LHCN-M2 (cell line): ENCODE measurements around the gene ARAP1. TPM values are rescaled to one million over a fixed set of nuclear protein-coding genes. Genes with fewer than 3 reads are reported as not detected.
A peak's percentile ranks its signal among the peaks of the same experiment; 100 is the strongest.

Experiments used
- DNase-seq: peaks from one replicate; pipeline ENCODE4 v3.0.0-alpha.2; 2012; ENCODE audit warnings: low read depth
- total RNA-seq: library from RNA; depleted of rRNA; stranded (reverse); fragments of >200 nt; gene quantifications from 2 replicates; pipeline ENCODE4 v1.2.3, GENCODE V29; 2014

Gene ARAP1
- total RNA-seq, 1 experiment from 2014 or later, result 51.3 TPM

DNA sequence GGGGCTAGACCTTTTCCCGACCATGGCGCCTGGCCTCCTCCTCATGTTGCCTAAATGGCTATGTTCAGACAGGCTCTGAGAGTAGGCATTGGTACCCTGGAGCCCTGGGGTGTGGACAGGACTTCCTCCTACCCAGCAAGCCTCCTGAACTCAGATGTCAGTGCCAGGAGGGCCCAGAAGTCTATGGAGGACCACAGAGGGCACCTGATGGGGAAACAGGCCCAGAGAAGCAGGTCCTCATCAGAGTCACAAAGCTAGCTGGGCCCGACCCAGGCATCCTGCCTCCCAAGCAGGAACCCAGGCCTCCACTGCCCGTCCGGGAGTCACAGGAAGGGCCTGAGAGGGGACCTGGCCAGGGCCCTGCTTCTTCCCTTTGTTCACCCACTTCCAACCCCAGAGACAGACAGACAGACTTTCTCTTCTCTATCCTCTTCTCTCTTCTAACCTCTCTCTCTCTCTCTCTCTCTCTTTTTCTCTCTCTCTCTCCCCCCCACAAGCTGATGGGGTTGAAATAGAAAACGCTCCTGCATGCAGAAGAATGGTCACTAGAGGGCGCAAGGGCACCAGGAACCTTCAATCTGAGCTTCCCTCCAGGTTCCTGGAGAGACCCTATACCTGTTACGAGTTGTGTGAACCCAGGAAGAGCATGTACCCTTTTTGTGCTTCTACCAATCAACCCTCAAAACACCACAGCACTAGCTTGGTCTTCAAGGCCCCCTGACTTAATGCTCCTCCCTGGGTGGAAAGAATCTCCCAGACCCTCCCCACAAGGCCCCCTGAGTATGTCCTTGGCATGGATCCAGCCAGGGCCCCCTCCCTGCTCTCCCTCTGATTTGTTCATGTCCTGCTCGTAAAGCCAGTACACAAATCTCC, 27.1 kb downstream of the ARAP1 start:
- peak; percentile 75 for DNase-seq

DNA sequence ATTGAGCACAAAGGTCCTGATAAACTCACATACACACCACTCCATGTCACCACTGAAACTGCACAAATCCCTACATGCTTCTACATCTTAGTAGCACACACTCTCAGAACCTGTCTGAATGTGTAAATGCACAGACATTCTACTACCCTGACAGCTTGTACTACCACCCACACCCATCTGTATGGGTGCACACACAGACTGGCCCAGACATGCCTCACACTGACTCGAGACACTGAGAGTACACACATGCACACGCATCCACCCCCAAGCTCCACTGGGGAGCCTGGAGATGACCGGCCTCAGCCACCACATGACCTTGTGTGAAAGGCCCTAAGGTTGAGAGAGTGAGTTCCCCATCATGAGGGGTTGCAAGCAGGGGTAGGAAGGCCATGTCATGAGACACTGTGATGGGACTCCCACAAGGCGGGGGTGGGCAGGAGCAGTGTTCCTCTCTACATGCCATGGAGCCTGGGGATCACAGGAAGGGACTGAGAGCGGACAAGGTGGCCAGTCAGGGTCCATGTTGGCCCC, 28.1 kb downstream of the ARAP1 start:
- DNase-seq, result no peak

- DNase-seq, result peak; percentile 60
These were observed 28.7 kb downstream of the ARAP1 start for GRCh38 chr11:72723508-72723907.

DNA sequence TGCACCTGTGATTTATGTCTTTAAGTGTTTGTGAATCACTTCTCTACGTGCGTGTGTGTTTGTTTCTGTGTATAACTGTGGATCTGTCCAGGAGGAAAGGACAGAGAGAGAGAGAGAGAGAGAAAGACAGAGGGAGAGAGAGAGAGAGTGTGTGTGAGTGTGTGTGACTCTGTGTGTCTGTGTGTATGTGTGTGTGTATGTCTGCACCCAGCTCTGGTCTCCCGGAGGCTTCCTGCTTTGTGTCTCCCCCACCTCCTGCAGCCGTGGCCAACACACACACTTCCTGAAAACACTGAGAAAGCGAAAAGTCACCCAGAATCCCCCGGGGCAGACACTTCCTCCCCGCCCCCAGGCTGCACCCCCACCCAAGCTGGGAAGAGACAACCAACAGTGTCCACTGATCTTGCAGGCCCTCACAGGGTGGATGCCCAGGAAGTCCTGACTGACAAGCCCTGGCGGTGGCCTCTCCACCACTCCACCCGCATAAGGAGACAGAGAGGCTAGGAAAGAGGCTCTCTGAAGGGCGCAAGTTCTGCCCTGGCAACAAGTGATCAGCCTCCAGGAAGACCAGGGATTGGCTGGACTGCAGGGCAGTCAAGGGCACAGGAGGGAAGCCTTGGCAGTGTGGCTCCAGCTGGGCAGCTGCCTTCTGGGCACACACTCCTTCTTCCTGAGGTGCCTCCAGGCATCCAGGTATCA, 30.0 kb downstream of the ARAP1 start:
- DNase-seq, result peak; percentile 85

DNA sequence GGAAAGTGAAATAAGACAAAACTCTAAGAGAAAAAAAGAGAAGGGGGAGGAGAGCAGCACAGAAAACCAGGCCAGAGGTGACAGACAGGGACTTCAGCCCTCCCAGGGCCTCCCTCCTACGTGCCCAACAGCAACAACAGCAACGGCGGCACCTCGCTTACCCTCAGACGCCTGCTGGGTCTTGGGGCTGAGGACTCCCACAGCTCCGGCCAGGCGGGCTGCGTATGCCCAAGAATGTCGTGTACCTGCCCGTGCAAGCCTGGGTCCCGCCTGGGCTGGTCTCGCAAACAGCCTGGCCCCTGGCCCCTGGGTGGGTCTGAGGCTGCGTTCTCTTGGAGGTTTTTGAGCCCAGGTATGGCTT, 30.5 kb downstream of the ARAP1 start:
- DNase-seq, result no peak

DNA sequence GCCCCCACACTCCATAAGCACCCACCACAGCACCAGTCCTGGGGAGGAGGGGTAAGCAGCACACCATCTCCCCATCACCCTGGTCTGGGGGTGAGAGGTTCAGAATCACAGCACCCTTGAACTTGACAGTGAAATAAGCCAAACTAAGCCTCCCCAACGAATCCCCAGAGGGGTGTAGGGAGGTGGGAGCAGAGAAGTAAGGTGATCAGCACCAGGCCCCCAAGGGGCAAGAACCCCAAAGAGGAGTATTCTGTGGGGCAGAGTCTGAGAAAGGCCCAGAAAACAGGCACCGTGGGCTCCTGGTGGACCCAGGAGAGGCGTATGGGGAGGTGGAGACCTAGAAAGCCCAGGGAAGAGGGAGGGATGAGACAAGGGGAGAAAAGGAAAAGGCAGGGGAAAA, 30.9 kb downstream of the ARAP1 start:
- DNase-seq, result no peak

DNA sequence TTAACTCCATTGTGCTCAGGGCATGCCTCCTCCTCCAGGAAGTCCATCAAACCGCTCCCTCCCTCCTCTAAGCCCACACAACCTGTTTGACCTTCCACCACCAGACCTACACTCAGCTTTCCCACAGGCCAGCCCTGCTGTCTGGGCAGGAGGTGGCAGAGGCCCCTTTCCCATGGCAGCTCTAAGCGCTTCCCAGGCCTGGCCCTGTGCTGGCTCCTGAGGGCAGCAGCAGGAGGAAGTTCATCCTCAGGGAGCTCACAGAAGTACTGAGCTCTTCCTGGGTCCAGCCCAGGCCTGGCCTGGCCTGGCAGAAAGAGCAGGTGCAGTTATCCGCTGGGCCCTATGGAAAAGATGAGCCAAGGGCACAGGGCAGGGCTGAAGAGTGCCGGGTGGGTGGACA, 31.4 kb downstream of the ARAP1 start:
- no peak for DNase-seq

DNA sequence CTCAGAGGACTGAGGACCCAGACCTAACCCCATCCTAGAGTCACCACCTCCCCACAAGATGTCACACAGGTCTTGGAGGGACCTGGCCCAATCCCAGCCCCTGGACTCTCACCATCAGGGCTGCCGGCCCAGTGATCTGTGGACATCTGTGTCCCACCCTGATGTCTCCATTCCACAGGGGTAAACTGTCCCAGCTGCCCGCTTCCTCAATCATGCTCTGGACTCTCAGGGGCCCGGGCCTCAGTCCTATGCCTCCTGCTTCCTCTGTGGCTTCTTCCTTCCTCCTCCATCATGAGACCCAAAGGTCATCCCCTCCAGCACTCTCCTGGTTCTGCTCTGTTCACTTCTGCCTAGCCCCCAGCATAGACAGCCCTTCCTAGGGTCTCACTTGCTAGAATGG, 32.2 kb downstream of the ARAP1 start:
- no peak for DNase-seq

DNA sequence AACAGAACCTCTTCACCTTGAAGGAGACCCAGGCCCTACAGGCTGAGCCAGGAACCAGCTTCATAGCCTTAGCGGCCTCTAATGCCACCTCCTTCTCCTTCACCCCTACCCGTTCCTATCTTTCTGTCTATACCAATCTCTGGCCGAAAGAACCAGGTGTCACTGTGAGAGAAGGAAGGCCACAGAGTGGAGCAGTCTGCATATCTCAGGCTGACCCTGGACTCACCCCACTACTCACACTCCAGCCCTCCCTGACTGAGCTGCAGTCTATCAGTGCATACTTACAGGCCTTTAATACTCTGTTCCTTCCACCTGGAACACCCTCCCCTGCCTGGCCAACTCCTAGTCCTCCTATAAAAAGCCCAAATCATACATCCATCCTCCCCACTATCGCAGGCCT, 32.7 kb downstream of the ARAP1 start:
- no peak for DNase-seq

GRCh38 chr11:72719144-72719543, 33.1 kb downstream of the ARAP1 start:
- no peak for DNase-seq

GRCh38 chr11:72718101-72718501, 34.1 kb downstream of the ARAP1 start:
- no peak for DNase-seq

- no peak for DNase-seq
These were observed 35.3 kb downstream of the ARAP1 start for GRCh38 chr11:72716788-72717435.

DNA sequence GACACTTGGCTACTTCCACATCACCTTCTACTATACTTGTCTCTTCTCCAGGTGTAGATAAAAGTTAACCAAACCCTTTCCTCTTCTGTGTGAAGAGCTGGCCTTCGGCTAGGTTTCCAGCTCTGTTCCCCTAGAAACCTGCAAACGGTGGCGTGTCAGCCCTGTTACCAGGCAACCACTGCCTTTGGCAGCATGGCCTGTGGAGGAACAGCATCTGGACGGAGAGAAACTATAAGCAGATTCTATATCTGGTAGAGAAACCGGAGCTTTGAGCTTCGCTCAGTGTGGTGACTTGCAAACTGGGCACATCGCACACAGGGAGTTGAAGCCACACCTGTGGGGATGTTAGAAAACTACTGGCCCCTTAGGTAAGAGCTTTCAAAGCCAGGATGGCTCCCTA, 35.9 kb downstream of the ARAP1 start:
- no peak for DNase-seq

DNA sequence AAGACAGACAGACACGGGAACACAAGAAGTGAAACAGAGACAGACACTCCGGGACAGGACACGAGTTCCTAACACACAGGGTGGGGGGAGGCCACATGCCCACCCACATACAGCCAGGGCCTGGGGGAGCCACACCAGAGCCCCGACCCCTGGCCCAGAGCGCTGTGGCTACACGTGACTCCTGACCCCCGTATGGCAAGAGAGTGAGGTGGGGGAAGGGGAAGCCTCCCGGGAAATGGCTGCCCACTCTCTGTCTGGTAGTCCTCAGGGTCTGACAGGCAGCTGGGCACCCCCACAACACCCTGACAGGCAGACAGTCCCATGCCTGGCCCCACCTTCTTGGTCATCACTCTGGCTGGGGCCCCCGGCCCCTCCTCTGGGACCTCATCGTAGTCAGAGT, 39.4 kb downstream of the ARAP1 start:
- DNase-seq, result no peak

GRCh38 chr11:72712168-72712751, 39.9 kb downstream of the ARAP1 start:
- DNase-seq, result no peak

GRCh38 chr11:72711141-72711540, 41.1 kb downstream of the ARAP1 start:
- no peak for DNase-seq

DNA sequence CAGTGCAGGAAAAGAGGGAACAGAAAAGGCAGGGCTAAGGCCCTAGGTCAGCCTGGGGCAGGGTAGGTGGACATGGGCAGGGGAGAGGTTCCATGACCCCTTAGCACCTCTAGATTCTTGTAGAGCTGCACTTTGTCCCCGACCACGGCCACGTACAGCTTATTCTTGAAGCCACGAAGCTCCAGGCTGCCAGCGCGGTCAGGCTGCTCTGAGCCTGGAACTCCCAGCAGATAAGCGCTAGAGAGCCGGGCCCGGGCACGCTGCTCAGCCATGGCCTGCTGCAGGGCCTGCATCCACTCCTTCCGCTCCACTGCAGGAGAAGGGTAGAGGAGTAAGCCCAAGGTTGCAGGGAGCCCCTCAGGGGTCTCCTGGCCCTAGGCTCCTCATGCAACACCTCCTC, 41.9 kb downstream of the ARAP1 start:
- no peak for DNase-seq

GRCh38 chr11:72709478-72710238, 42.5 kb downstream of the ARAP1 start:
- no peak for DNase-seq

GRCh38 chr11:72707032-72707431, 45.2 kb downstream of the ARAP1 start:
- no peak for DNase-seq

DNA sequence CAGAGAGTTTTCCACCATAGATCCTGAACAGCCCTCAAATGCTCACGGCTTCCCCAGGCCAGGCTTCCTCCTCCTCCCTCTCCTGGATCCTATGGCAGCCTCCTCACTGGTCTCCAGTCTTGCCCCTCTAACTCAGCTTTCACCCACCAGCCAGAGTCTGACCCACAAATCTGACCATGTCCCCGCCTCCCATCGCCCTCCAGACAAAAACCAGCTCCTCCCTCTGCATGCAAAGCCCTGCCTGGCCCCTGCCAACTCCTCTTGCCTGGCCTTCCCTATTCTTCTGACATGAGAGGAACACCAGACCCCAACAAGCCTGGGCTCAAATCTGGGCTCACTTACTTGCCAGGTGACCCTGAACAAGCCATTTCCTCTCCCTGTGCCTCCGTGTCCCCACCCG, 45.6 kb downstream of the ARAP1 start:
- no peak for DNase-seq
